ENCODE data around the gene IMPACT.

The IMPACT gene

GRCh38 chr18:24426398-24427294 lies at the start of gene IMPACT:
Gene IMPACT (plus strand): TSS chr18:24426670. CDS start chr18:24426757, 87 bp downstream.
- DNase-seq = peak; percentile 81

GRCh38 chr18:24378598-24378997 lies 47.9 kb upstream of the IMPACT start:
- no peak for DNase-seq

DNA sequence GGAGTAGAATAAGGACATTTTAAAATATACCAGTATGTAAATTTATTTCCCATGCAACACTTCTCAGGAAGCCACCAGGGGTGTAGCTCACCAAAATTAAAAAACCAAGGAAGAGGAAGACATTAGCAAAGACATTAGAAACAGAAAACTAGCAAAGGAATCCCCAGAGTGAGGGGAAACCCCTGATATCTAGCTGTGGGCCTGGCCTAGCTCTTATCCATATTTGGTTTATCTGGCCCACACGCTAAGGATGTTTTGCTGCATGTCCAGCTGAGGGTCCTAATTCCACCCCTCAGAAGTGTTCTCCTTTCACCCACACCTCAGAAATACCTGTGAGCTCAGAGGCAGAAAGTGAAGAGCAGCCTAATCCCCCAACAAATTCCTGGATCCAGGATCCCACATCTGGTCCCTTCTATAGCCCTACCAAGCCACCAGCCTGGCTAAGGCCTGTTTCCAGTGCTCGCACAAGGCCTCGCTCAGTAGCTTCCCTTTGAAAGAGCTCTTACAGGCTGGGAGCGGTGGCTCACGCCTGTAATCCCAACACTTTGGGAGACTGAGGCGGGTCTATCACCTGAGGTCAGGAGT lies 46.2 kb upstream of the IMPACT start:
- DNase-seq = no peak

GRCh38 chr18:24381126-24381525 lies 45.3 kb upstream of the IMPACT start:
- no peak for DNase-seq

DNA sequence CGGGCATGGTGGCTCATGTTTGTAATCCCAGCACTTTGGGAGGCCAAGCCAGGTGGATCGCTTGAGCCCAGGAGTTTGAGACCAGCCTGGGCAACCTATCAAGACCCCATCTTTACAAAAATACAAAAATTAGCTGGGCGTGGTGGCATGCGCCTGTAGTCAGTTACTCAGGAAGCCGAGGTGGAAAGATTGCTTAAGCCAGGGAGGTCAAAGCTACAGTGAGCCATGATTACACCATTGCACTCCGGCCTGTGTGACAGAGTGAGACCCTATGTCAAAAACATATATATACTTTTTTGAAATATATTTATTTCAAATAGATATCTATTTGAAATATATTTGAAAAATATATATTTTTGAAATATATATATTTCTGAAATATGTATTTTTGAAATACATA lies 39.8 kb upstream of the IMPACT start:
- no peak for DNase-seq

- no peak for DNase-seq
Observed at GRCh38 chr18:24388957-24389356, 37.5 kb upstream of the IMPACT start.

GRCh38 chr18:24395049-24395795 lies 31.2 kb upstream of the IMPACT start:
- DNase-seq = no peak

GRCh38 chr18:24396082-24396633 lies 30.3 kb upstream of the IMPACT start:
- no peak for DNase-seq

DNA sequence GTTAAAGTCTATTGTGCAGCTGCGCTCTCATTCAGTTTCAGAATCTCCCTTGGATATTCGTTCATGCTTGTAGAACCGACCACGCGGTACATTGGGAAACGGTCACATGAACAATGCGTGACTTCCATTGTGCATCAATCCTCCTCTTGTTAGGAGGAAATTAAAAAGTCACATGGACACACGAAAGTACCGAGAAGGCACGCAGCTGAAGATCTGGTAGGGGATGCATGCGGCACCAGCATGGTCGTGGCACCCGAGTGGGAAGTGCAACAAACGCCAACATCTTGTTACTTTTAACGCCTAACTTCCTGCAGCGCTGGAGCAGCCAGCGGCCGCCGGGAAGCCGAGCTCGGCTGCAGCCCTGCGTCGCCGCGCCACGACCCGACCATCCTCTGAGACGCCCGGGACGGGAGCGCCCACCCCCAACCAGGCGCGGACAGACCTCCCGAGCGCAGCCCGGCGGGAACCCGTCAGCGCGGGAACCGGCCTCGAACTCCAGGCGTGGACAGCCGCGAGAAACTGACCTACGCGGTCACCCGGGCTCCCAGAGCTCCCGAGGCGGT lies 29.3 kb upstream of the IMPACT start:
- no peak for DNase-seq

GRCh38 chr18:24397694-24398368 lies 28.6 kb upstream of the IMPACT start, which contains the start of gene OSBPL1A:
Gene OSBPL1A (minus strand): TSS chr18:24397824. CDS start chr18:24377533, 20,291 bp downstream.
- DNase-seq = peak; percentile 82

DNA sequence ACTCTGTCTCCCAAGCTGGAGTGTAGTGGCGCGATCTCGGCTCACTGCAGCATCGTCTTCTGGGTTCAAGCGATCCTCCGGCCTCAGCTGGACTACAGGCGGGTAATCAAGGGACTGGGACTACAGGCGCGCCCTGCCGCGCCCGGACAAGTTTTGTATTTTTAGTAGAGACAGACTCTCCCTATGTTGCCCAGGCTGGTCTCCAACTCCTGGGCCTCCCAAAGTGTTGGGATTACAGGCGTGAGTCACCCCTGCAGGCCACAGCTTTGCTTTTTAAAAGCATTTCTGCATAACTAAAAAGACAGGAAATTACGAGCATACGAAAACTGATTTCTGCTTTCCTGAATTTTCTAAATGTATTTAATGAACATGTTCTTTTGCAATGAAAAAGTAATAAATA lies 27.9 kb upstream of the IMPACT start:
- DNase-seq = no peak

- no peak for DNase-seq
Observed at GRCh38 chr18:24400587-24400986, 25.9 kb upstream of the IMPACT start.

- no peak for DNase-seq
Observed at GRCh38 chr18:24402209-24402785, 24.2 kb upstream of the IMPACT start.

DNA sequence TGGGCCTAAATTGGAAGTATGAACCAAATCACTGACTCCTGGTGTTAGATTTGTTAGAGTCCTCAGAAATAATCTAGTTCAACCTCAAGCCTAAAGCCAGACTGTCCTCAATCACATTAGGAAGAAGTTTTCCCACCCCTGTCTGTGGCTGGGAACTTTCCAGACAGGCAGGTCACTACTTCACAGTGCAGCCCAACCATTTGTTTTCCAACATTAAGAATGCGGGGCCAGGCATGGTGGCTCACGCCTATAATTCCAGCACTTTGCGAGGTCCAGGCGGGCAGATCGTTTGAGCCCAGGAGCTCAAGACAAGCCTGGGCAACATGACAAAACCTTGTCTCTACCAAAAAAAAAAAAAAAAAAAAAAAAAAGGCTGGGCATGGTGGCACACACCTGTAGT lies 23.4 kb upstream of the IMPACT start:
- no peak for DNase-seq

- DNase-seq = no peak
Observed at GRCh38 chr18:24404591-24404990, 21.9 kb upstream of the IMPACT start.

- DNase-seq = no peak
Observed at GRCh38 chr18:24408496-24408895, 18.0 kb upstream of the IMPACT start.

DNA sequence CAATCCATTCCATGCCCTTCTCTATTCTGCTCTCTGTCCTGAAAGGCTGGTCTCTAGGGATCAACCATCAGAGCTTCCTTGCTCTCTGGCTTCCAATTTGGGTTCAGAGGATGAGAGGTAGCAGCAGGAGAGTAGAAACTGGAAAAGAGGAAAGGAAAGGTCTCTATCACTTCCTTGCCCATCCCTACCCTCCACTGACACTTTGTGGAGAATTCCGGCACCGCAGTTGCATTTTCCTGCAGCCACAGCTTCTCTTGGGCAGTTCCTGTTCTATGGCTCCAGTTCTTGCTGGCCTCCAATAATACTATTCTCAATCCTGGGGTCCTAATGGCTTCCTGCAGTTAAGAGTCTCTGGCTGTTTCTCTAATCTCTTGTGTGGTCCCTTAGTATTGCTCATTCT lies 13.3 kb upstream of the IMPACT start:
- DNase-seq = no peak

DNA sequence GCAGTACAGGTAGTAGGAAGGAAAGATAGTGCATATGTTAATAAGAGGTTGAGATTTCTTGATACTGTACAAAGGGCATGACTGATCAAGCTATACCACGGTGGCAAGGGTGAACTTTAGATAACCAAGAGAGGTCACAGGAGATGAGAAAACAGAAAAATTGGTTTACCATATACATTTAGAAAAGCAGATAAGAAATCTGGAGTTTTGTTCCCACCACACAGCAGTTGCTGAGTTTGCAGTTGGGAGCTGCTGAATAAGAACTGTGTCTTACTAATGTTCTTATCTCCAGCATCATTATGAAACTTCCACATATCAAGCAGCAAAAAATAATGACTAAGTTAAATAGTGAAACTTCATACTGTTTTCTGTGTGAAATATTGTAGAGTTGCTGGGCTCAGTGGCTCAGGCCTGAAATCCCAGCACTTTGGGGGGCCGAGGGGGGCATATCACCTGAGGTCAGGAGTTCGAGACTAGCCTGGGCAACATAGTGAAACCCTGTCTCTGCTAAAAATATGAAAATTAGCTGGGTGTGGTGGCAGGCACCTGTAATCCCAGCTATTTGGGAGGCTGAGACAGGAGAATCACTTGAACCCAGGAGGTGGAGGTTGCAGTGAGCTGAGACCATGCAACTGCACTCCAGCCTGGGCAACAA lies 12.0 kb upstream of the IMPACT start:
- DNase-seq = no peak

- DNase-seq = no peak
Observed at GRCh38 chr18:24417480-24417879, 9.0 kb upstream of the IMPACT start.

DNA sequence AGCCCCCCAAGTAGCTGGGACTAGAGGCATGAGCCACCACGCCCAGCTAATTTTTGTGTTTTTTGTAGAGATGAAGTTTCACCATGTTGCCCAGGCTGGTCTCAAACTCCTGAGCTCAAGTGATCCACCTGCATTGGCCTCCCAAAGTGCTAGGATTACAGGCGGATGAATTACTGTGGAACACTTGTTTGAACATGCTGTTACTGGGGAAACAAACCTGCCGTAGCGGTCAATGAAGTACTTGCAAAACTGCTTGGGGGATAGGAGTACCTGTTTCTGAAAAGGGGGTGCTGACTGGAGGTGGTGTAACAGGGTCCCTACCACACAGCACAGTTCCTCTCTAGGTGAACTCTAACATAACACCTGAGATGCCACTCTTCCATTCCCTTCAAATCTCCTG lies 5.9 kb upstream of the IMPACT start:
- DNase-seq = no peak

DNA sequence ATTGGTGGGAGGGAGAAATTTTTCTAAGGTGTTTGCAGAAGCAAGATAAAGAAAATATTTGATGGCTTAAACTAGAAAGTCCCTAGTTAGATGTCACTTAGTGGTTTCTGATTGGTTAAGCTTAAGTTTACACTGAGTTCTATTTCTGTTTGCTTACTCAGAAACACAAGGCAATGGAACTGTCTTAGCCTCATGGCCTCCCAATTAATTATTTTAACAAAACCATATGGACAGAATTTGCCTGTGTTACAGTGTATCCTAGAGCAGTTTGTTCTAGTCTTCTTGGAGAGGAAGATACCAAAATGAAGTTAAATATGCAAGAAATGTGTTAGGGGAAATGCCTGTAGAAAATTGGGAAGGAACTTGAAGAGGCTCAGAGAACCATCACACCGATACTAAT lies 4.6 kb upstream of the IMPACT start:
- DNase-seq = no peak

DNA sequence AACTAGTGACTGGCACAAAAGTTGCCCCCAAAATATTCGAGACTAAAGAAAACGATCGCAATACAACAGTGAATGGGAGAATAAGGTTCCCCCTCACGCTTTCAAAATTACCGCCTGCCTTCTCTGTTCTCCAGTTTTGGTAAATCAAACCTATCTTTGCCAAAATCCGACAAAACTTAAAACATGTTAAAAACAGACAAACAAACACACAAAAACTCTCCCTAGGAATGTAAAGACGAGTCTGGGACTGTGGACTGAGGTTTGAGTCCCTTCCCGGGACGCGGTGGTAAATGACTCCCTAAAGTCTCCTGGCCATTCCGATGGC lies 435 bp upstream of the IMPACT start:
- DNase-seq = no peak
